Measurements from ENCODE around the gene LIMS1.
"Not testable (repeated sequence)": the region's sequence is repeated elsewhere in the genome, so short reads cannot be mapped to it uniquely, and the experiment has no call there.

GRCh38 chr2:108658553-108658952 lies 124.3 kb downstream of the LIMS1 start:
- not testable (repeated sequence) for TF ChIP-seq CTCF (optimal IDR thresholded peaks at IDR 0.05 in 1 of 3, IDR thresholded peaks at IDR 0.05 in 1 of 3, conservative IDR thresholded peaks at IDR 0.05 in 1 of 3; ENCODE audit: extremely low read depth in 1 of 3, insufficient read depth in 2 of 3, low read length in 3 of 3); EZH2 (IDR thresholded peaks at IDR 0.05; ENCODE audit: low read length)
